ENCODE data around the gene TPPP.

Gene TPPP

DNA sequence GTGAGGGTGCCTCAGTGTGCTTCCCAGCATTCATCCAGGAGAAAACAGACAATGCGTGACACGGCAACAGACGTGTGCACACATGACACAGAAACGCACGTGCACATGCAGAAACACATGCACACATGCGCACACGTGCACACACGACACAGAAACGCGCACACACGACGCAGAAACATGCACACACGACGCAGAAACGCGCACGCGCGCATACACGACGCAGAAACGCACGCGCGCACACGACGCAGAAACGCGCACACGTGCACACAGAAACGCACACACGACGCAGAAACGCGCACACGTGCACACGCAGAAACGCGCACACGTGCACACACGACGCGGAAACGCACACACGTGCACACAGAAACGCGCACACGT, 16.5 kb downstream of the TPPP start:
- no peak for DNase-seq

DNA sequence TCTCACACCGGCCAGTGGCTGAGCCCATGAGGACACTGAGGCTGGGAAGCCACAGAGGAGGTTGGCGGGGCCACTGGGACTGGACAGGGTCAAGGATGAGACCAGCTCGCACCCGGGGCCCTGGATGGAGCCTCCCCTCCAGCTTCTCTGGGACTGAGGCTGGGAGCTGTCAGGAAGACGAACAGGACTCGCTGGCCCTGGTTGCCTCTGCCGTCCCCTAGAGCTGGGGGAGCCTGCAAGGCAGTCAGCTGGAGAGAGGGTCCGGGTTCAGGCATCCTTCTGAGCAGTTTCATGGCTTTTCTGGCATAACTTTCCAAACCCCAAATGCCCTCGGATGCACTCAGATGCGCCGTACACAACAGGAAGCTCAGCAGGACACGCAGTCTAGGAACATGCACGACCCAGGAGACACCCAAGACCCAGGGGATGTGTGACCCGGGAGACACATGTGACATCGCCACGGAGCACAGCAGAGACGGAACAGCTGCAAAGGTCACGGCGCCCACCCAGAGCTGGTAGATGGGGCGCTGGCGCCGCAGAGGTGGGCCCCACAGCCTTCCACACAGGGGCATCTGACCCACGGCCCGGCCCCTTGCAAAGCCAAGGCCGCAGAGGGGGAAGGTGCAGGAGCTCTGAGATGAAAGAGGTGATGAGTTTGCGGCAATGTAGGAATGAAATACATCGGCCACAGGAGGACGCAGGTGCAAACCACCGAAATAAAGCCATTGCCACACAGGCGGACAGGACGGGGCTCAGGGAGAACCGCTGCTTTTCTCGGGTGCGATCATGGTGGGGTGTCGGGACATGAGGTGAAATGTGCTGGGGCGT, 17.1 kb downstream of the TPPP start:
- no peak for DNase-seq

DNA sequence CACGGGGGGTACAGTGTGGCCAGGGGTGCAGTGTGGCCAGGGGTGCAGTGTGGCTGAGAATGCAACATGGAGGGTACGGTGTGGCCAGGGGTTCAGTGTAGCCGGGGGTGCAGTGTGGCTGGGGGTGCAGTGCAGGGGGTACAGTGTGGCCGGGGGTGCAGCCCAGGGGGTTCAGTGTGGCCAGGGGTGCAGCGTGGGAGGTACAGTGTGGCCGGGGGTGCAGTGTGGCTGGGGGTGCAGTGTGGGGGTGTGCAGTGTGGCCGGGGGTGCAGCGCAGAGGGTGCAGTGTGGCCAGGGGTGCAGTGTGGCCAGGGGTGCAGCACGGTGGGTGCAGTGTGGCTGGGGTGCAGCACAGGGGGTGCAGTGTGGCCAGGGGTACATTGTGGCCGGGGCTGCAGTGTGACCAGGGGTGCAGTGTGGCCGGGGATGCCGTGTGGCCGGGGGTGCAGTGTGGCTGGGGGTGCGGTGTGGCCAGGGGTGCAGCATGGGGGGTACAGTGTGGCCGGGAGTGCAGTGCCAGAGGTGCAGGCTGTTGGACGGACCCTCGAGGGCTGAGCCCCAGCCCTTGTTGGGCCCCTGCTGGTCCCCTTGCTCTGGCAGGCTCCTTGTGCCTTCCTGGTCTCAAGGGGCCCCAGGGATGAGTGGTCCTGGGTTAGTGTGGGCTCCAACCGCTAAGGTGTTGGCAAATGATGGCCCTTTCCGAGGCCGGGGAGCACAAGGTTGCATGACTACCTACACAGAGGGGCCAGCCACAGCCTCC, 17.9 kb downstream of the TPPP start:
- no peak for DNase-seq

DNA sequence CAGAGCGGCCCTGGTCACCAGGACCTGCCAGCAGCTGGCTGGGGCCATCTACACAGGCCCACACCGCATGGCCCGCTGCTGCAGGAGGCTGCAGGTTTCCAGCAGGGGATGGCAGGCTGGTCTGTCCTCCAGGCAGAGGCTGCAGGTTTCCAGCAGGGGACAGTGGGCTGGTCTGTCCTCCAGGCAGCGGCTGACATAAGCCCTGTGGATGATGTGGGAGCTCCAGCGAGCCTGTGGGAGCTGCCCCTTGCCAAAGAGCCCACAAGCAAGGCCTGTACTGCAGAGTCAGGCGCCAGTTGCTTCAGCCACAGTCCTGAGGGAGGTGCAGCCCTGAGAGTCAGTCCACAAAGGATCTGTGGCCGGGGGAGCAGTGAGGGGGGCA, 18.5 kb downstream of the TPPP start:
- peak in 1 of 2 experiments; percentile 25 for DNase-seq

DNA sequence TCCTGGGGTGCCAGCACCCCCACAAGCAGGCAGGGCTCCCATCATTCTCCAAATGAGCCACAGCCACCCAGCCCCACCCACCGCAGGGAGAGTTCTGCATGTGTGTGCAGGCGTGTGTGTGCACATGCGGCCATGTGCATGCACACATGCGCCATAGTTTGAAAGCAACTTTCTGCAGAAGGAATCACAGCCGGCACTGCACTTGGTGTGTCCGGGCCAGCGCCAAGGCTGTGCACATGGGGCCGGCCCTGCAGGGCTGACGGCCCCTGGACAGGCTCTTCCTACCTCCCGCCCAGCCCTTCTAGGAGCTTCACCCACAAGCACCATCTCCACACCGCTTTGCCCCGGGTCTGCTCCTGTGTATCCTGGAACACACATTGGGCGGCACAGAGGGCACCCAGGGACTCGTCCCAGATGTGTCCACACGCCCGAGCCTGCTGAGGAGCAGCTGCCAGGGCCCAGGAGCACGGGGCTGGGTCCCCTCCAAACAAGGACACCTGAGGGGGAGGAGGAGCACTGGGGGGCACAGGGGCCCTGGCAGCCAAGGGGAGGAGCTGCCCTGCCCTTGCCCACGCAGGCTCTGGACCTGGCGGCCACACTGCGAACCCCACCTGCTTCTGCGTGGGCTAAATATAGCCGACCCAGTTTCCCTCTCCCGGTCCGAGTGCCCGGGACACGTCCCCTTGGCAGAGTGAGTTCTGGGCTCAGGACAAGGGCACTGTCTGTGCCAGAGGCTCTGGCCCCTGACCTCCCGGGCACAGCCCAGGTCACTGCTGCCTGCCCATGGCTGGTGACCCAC, 19.1 kb downstream of the TPPP start:
- no peak for DNase-seq

DNA sequence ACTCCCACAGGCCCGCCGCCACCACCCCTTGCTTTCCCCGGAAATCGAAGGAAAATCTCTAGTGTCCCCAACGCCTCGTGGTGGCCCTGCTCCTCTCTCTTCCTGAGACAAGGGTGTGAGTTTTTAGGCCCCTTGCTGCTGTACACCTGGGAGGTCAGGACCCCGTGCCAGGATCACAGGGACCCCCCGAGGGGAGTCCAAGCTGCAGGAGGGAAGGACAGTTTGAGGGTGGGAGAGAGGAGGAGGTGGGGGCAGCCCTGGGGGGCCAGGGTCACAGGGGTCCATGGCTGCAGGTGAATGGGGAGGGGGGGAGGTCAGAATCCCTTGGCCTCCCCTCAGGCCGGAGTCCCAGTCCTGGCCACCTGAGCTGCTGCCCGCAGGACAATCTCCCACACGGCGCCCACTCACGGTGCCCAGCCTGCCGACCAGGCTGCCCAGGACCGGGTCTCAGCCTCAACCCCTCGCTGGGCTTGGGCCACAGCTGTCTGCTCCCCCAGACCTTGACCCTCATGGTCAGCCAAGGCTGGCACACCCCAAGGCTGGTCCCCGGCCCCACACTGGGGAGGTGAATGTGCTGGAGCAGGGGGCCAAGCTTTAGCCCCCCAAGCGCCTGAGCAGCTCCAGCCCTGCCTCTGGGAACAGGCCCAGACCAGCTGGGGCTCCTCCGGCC, 19.9 kb downstream of the TPPP start:
- DNase-seq, result no peak

DNA sequence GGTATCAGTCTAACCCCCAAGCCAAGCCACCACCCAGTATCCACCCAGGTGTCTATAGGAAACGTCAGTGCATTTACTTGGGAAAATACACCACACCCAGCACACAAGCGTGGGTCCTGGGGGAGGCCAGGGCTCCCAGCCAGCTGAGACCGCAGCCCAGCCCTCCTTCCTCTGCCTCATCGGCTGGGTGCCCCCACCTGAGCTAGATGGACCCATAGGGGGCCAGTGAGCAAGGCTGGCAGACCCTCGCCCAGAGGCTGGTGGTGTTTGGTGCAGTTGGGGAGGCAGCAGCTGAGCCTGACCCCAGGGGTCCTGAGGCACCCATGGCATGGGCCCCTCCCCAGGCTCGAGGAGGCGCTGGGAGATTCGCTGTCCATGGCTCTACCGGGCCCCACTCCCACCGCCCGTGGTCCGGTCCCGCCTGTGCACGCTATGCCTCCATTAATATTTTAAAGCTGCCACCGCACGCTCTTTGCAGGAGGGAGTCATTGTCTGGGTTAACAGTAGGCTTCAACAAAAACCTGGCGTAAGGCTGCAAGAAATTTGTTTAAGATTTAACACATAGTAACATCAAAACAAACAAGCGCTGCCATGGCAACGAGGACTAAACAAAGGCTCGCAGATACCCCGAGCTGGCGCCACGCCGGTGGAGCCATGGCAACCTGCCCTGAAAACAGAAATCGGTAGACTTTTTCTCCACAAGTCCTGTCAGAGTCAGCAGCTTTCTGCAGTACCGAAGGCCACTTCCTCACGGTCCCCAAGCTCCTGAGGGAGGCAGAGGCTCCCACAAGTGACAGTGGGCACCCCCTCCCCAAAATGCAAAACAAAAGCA, 20.6 kb downstream of the TPPP start:
- DNase-seq, result peak; percentile 71

DNA sequence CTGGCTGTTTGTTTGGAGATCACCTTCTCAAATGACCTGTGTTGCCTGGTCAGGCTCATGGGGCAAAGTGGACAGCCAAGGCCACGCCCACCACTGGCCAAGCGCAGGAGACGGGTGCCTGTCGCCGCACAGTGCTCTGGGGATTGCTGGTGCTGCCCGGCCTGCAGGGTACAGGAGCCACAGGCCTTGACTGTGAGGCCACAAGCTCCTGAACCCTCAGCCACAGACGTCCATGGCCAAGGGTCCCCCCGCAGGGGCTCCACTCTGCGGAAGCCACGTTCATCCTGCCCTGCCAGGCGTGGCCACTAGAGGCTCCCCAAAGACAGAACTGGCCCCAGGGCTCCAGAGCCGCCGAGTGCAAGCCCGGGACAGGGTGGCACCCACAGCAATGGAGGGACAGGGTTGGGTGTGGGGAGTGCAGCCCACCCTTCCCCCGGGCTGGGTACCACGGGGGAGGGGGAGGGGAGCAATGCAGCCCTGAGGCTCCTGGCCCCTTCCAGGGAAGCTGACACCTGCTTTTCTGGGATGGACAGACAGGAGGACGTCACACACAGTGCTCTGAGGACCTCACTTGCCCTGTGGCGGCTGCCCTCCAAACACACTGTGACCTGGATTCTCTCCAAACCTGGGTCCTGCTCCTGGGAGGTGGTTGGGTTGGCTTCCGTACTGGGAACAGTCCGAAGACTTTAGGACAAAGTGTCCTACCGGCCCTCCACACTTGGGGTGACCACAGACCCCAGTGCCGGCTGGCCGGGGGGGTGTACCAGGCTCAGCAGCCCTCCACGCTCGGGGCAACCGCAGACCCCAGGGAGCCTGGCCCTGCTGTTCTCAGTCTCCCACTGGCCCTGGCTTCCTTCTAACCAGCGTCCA, 21.5 kb downstream of the TPPP start:
- peak; percentile 74 to 81 for DNase-seq

DNA sequence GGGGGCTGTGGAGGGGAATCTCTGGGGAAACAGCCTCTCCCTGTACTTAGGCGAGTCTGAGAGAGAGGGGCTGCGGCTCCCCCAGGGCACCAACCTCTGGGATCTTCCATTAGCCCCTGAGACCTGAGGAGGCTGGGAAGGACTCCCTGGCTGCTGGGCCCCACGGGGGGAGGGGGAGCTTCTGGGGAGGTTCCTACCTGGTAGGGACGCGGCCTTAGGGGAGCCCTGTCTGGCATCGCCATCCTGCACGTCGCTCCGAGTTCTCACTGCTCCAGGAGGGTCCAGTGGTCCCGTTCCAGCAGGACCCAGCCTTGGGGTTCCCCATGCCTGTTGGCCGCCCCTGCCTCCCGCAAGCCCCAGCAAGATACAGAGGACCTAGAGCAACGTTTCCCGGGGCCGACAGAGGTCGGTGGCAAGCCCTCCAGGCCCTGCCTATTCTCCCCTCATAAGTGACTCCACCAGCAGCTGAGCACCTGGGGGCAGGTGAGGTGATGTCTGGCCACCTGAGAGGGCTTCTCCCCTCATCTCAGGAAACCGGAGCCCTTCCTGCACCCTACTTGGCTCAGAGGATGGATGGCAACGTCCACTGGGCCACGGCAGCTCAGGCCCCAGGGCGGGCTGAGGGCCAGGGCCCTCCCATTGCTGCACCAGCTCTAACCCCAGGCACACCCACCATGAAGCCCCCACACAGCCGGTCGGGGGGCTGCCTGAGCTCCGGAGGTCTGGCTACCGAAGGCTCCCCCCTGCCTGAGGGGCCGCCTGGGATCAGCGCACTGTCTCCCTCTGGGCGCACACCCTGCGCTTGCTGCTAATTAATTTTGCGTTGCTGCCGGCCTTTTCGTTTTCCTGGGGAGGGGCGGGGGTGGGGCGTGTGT, 22.5 kb downstream of the TPPP start:
- DNase-seq, result no peak

DNA sequence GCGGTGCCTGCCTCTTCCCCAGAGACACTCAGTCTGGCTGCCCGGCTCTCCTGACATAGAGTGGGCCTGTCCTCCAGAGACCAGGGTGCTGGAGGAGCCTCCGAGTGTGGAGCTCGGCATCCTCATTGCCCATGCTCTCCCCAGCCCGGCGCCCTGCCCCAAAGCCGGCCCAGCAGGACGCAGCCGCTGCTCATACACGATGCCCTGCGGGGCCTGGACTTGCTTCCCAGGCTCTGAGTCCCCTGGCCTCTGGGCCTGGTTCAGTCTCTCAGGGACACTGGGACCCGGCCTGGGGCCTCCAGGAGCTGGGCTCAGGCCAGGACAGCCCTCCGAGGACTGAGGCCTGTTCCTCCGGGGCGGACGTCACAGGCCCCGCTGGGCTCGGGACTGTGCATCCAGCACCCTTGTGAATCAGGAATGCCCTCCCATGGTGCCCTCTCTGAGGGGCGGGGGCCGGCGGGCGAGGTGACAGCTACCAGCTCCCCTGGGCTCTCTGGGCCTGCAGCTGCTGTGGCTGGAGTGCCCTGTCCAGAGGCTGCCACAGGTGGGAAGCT, 23.2 kb downstream of the TPPP start:
- DNase-seq, result no peak

DNA sequence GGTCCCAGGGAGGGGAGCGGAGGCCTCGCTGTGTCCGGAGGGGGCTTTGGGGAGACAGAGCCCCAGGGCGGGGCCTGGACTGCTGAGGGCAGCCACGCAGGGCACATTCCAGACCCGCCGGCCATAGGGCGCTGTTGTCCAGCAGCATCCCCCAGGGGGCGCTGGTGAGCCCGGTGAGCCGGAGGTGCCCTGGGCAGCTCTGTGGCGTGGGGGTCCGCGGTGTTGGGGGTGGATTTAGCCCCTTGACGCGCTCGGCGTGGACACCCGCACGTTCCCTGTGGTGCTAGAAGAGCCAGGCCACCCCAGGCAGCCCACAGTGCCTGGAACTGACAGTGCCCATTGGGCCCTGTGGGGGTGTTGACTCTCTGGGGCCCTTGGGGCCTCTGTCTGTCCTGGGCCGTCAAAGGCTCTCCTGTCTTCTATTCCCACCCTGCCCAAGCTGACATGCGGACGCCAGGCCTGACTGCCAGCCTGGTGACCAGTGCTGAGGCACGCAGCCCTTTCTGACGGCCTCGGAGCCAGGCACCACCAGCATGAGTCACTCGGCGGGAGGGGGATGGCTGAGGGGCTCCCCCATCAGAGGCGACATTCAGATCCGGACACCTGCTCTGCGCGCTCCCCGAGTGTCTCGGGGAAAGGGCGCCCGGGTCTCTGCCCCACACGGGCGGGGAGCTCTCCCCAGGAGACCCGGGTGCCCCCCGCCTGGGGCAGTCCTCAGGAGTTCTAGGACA, 23.9 kb downstream of the TPPP start:
- no peak for DNase-seq

DNA sequence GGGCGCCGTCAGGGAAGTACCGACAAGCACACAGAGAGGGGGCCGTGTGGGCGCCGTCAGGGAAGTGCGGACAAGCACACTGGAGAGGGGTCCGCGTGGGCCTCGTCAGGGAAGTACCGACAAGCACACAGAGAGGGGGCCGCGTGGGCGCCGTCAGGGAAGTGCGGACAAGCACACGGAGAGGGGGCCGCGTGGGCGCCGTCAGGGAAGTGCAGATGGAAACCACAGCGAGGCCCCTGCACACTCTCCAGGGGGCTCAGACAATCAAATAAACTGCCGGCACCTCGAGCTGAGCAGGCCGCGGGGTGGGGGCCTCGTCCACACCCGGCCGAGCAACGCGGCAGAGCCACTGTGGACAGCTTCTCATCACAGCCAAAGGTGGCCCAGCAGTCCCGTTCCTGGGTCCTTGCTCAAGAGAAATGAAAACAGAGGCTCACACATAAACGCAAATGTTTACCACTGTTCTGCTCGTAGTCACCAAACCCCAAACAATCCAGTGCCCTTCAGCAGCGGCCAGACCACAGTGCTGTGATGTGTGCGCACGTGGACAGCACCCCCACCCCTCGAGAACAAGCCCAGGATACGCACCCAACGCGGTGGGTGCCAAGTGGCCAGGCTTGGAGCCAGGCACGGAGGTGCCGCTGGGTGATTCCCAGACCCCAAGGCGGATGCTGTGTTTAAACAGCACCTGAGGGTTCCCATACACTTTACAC, 24.7 kb downstream of the TPPP start:
- no peak for DNase-seq

DNA sequence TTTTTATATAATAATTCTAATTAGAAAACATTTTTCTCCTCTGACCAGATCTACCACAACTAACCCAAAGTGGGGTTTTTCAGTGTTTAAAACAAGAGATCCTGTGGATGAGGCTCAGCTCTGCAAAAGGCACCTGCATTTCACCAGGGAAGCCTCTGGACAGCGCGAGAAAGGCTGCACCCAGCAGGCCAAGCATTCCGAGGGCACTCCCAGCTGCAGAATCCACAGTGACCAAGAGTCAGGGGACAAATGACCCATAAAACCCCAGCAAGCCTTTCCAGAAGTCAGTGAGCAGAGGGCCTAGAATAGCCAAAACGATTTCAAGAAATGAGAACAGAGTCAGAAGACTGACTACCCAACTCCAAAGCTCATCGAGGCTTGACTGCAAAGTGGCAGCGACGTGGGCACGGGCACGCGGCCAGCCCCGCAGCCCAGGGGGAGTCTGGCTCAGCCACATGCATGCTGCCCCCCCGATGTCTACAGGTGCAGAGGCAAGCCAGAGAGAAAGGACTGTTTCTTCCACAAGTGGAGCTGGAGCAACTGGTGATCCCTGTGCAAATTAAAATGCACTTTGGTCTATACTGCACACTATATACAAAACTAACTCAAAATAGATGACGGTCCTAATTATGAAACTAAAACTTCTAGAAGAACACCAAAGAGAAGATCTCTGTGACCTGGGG, 26.2 kb downstream of the TPPP start:
- no peak for DNase-seq

DNA sequence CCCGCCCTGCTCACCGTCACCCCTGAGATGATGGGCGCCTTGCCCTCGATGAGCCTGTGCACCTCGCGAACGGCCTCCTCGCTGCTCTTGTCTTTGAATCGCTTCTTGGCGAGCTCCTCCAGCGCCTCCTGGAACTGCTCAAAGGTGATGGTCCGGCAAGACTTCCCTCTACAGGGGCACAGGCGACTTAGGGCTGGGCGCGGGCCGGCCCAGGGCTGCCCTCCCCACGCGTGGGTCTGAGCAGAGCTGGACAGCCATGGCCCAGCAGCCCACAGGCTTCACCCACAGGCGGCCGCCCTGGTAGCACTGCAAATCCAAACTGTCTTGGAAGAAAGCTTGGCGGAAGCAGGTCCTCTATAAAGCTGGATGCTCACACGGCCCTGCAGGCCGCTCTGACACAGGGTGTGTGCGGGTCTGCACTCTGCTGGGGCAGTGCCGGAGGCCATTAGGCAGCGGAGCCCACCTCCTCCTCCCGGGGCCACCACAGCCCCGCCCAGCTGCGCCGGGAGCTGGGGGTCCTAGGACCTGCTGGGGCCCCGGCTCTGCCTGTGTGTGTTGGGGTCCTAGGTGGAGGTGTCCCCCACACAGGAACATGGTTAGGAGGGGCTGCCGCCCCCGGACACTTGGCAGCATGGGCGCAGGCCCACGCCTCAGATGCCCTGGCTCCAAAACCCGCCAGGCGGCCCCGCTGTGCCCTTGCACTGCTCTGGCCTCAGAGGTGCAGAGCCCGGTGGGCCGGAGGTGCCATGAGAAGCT, 27.0 kb downstream of the TPPP start:
- no peak for DNase-seq

DNA sequence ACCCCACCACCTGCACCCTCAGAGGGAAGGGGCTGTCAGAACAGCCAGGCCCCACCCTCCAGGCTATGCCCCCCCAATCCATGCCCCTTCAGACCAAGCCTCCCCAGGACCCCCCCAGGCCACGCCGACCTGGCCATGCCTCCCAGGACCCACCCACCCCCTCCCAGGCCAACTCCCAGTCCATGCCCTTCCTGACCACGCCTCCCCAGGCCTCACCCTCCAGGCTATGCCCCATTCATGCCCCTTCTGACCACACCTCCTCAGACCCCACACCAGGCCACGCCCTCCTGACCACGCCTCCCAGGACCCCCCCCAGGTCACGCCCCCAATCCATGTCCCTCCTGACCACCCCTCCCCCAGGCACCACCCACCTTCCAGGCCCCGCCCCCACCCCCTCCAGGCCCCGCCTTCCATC, 27.6 kb downstream of the TPPP start:
- DNase-seq, result peak in 1 of 2 experiments; percentile 28

DNA sequence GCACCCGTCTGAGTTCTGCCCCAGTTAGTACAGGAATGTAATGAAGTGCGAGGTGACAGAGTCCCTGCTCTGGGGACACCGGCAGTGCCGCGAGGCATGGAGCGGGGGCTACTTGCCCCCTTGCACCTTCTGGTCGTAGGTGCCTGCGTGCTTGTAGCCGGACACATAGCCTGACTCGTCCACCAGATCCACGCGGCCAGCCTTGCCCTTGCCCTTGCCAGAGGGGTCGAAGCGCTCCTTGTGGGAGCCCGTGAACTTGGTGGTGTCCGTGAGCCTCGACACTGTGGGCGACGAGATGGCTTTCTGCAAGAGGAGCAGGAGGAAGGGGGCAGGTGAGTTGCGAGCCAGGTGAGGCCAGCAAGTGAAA, 28.2 kb downstream of the TPPP start:
- DNase-seq, result no peak

Measured in NCI-H1930 (cell line).